Psoas muscle (tissue), 8 donors: ENCODE data around the gene OR2Z1. TPM values are rescaled to one million over a fixed set of nuclear protein-coding genes. Genes with fewer than 3 reads are reported as not detected.

ENCODE experiments used
- ATAC-seq, 4 donors: fragments of 200-7000 bp; cut with Tn5 transposase; one replicate each; pipeline ENCODE4 v1.9.1; 2020; ENCODE audit warnings: moderate library complexity in 3 of 4, mild to moderate bottlenecking in 2 of 4
- DNase-seq, 2 donors: peaks; one replicate each; pipeline ENCODE4 v3.0.0-alpha.2; 2020
- H3K27ac ChIP-seq: fragments of 200-600 bp; one replicate; pipeline ENCODE4 v1.8.0; 2022
- H3K27me3 ChIP-seq, 3 donors: fragments of 200-600 bp in 1 of 3; one replicate each; pipeline versions ENCODE4 v1.6.1 to v1.8.0; 2013 to 2022; ENCODE audit warnings: low read length in 2 of 3, mild to moderate bottlenecking in 2 of 3, moderate library complexity in 1 of 3; ENCODE audit not compliant: insufficient read depth in 3 of 3
- H3K36me3 ChIP-seq, 2 donors: fragments of 200-600 bp in 1 of 2; one replicate each; pipeline versions ENCODE4 v1.6.1 to v1.8.0; 2013 to 2022; ENCODE audit warnings: low read depth in 1 of 2, mild to moderate bottlenecking in 1 of 2, moderate library complexity in 1 of 2; ENCODE audit not compliant: insufficient read depth in 1 of 2
- H3K4me1 ChIP-seq: fragments of 200-600 bp; one replicate; pipeline ENCODE4 v1.8.0; 2022
- H3K4me3 ChIP-seq: fragments of 200-600 bp; one replicate; pipeline ENCODE4 v1.8.0; 2022; ENCODE audit warnings: mild to moderate bottlenecking
- H3K9me3 ChIP-seq: fragments of 200-600 bp; one replicate; pipeline ENCODE4 v1.8.0; 2022
- CTCF ChIP-seq: fragments of 200-600 bp; IDR thresholded peaks from one replicate; pipeline ENCODE4 v1.8.0; 2022; ENCODE audit warnings: antibody characterized with exemption
- WGBS, 3 donors: extraction: QIAGEN DNeasy Blood & Tissue Kit; methylation state at CpG; one replicate each; pipeline versions ENCODE4 v1.1.6 to v1.1.7; 2013; 5-methylcytosine and 5-hydroxymethylcytosine counted together
- intact Hi-C, 2 donors: fragments of 100-400 bp; cut with DNase I; formaldehyde crosslinking; loops; one replicate each; pipeline versions ENCODE4 v1.11.0 to v1.14.2; 2022
- polyA plus RNA-seq, 3 donors: library from polyadenylated mRNA; stranded (reverse); fragments of 200-250 nt; gene quantifications; one replicate each; pipeline ENCODE4 v1.2.3, GENCODE V29; 2013
- total RNA-seq, 4 donors: library from RNA; stranded (reverse); fragmentation: NEBNext Ultra II Directional in 2 of 4; extraction: Animal tissue kit (Norgen Biotek cat#: 25700) in 2 of 4; gene quantifications; one replicate each; pipeline versions ENCODE4 v1.2.1 to v1.2.4, GENCODE V29; 2021 to 2023
- donor health status: healthy with polysubstance abuse.
- donor health status: DM: no; HTN: no; CAD: no; lungs with moderate emphysema.
- donor health status: Bipolar disorder and iron deficiency.
- donor health status: healthy.
- donor health status: DM: yes; HTN: yes; CAD: no.
- donor health status: DM: no; HTN: no; CAD: no.
- donor health status: DM: no; HTN: no; CAD: no.
- donor health status: DM: yes; HTN: yes; CAD: no.

OR2Z1 gene
- total and polyA plus RNA-seq, 7 donors, result not detected

GRCh38 chr19:8695501-8695900, 25.9 kb upstream of the OR2Z1 start:
- no peak for TF ChIP-seq CTCF
- 52 to 57% (median 54%) methylated on average over 6 of the region's 6 CpGs for WGBS, 3 donors
- H3K4me3 ChIP-seq, result no peak overlapping the region
- no peak overlapping the region for H3K27ac ChIP-seq
- no peak for ATAC-seq
- H3K9me3 ChIP-seq, result no peaks in the 10 kb centered on the region
- no peaks in the 10 kb centered on the region for H3K27me3 ChIP-seq
- no peaks in the 10 kb centered on the region for H3K4me1 ChIP-seq
- no peaks in the 10 kb centered on the region for H3K36me3 ChIP-seq
- intact Hi-C loops, result no loop called here
- no peak for DNase-seq

- ATAC-seq, result no peak
- intact Hi-C loops, result no loop called here
- no peaks in the 10 kb centered on the region for H3K4me1 ChIP-seq
- H3K4me3 ChIP-seq, result no peak overlapping the region
- no peak overlapping the region for H3K27ac ChIP-seq
- no peaks in the 10 kb centered on the region for H3K36me3 ChIP-seq
- TF ChIP-seq CTCF, result no peak
- H3K9me3 ChIP-seq, result no peaks in the 10 kb centered on the region
- DNase-seq, result no peak
- no peaks in the 10 kb centered on the region for H3K27me3 ChIP-seq
- WGBS, 3 donors, result 60 to 70% (median 68%) methylated on average over 6 of the region's 6 CpGs
Observed at GRCh38 chr19:8695911-8696310, 25.5 kb upstream of the OR2Z1 start.

- no peaks in the 10 kb centered on the region for H3K9me3 ChIP-seq
- intact Hi-C loops, result no loop called here
- WGBS, 3 donors, result 44 to 57% (median 53%) methylated on average over 1 of the region's 1 CpG
- no peak for DNase-seq
- H3K27ac ChIP-seq, result no peak overlapping the region
- no peak for ATAC-seq
- no peak overlapping the region for H3K4me3 ChIP-seq
- H3K36me3 ChIP-seq, result no peaks in the 10 kb centered on the region
- no peaks in the 10 kb centered on the region for H3K4me1 ChIP-seq
- no peak for TF ChIP-seq CTCF
- H3K27me3 ChIP-seq, result no peaks in the 10 kb centered on the region
Observed at GRCh38 chr19:8696993-8697392, 24.4 kb upstream of the OR2Z1 start.

- TF ChIP-seq CTCF, result no peak
- H3K27ac ChIP-seq, result no peak overlapping the region
- no peaks in the 10 kb centered on the region for H3K36me3 ChIP-seq
- WGBS, 3 donors, result 53 to 64% (median 63%) methylated on average over 57 to 60 of the region's 60 CpGs
- no peaks in the 10 kb centered on the region for H3K9me3 ChIP-seq
- intact Hi-C loops, result no loop called here
- no peak overlapping the region for H3K4me3 ChIP-seq
- DNase-seq (no peak), ATAC-seq (no peak)
- no peaks in the 10 kb centered on the region for H3K4me1 ChIP-seq
- H3K27me3 ChIP-seq, result no peaks in the 10 kb centered on the region
Observed at GRCh38 chr19:8697671-8698432, 23.6 kb upstream of the OR2Z1 start.
